ENCODE measurements around the gene STAB2.
A peak's percentile ranks its signal among the peaks of the same experiment; 100 is the strongest.

DNA sequence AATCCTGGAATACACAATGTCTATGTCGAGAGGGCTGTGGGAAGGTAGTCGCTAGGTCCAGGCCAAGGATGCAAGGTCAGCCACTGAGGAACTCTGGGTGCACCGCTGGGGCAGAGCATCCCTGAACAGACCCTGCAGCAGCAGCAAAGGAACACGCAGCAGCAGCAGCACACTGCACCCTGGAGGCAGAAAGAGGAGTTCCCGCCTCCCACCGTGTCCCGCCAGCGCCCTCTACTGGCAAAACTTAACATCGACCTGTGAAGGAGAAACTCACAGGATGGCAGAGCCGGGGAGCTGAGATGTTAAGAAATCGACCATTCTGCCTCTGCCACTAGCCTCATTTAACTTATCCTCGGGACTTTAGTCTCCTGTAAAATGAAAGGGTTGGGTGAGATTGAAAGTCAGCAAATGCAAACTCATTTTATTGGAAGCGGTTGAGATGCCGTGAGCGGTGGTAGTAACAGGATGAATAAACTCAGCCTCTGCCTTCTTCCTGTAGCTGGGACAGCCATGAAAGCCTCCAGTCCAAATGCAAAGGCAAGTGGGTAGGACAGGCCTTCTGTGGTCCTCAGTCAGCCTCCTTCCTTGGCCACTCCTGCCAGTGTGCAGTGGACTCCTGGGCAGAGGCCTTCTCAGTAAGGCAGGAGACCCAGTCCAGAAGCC lies 45.6 kb downstream of the STAB2 start:
- TF ChIP-seq POLR2A (IDR thresholded peaks at IDR 0.05) = no peak
- peak in 10 of 12 donors; percentile 29 to 56 (median 43) for TF ChIP-seq CTCF (IDR thresholded peaks at IDR 0.05)

Data from heart left ventricle (tissue), 13 donors.